ENCODE results near the gene NSG1.

DNA sequence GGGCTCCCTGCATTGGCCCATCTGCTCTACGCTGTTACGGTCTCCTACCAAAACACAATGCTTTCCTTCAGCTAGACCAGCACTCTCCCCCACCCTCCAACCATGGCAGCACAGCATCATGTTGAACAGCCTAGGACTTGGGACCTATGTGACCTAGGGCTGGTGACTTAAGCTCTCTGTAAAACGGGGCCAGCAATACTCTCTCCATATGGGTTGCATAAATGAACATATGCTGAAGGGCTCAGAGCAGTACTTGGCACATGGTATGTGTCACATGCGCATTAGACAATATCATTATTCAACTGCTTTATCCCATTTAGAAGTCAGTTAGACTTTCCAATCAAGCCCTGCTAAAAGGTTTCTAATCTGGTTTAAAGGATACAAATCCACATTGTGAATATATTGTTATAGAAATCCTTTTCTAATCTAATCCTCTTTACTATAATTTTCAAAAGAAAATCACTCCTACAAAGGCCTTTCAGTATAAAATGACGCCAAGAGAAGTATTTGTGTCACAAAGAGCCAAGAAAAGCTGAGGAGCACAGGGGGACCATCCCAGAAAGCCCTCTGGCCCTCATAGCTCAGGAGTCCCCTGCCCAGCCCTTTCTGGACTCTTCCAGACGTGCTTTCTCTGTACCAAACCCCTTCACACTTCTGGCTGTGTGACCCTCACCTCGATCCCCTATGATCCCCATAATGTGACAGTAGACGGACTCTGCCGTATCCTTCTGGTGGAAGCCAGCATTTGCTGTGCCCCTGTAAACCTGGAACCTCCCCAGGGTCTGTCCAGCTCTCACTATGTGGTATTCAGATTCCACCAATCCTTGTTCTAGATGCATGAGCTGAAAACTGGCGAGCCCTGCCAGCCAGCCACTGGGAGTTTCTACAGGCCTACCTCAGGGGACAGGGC lies 42.3 kb downstream of the NSG1 start:
- TF ChIP-seq, protein P1, sequence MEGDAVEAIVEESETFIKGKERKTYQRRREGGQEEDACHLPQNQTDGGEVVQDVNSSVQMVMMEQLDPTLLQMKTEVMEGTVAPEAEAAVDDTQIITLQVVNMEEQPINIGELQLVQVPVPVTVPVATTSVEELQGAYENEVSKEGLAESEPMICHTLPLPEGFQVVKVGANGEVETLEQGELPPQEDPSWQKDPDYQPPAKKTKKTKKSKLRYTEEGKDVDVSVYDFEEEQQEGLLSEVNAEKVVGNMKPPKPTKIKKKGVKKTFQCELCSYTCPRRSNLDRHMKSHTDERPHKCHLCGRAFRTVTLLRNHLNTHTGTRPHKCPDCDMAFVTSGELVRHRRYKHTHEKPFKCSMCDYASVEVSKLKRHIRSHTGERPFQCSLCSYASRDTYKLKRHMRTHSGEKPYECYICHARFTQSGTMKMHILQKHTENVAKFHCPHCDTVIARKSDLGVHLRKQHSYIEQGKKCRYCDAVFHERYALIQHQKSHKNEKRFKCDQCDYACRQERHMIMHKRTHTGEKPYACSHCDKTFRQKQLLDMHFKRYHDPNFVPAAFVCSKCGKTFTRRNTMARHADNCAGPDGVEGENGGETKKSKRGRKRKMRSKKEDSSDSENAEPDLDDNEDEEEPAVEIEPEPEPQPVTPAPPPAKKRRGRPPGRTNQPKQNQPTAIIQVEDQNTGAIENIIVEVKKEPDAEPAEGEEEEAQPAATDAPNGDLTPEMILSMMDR (conservative IDR thresholded peaks at IDR 0.05; ENCODE audit: low read length) = no peak
- TF ChIP-seq EZH2phosphoT487 (IDR thresholded peaks at IDR 0.05; ENCODE audit: borderline replicate concordance) = no peak
